ENCODE results near the gene LINGO4. TPM values are rescaled to one million over a fixed set of nuclear protein-coding genes. Genes with fewer than 3 reads are reported as not detected.
A peak's percentile ranks its signal among the peaks of the same experiment; 100 is the strongest.

The LINGO4 gene
- under 1 TPM in 1 of 2 donors, not detected in 1; 0.20 TPM for total RNA-seq
- long read RNA-seq, result 0 reads

DNA sequence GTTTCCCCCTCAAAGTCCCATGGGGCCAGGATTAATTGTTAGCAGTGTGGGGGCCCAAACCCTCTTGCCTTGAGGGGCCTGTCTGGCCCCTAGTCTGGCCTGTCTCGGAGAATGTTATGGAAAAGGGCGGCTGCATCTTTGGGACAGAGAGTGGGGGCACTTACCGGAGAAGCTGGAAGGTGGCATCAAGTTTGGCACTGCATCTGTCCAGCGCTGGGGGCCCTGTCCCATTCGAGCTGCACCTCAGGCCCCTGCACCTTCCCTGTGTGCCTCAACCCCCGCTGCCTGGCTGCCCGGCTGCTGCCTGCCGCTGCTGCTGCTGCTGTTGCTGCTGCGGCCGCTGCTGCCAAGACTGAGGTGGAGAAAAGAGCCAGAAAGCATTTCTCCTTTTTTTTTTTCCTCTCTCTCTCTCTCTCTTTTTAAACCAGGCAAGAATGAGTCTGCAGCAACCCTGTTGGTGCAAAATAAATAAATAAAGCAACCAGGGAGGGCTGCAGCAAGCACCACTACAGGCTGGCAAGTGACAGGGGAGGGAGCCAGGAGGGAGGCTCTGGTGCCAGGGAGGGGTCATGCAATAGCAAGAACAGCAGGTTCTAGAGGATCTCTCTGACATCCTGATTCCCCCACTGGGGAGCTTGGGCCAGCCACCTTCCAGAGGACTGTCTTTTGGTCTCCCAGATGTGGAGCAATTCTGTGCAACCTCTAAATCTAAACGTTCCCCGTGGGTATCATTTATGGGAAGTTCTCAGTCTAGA, at the start of gene LINGO4:
Gene LINGO4, minus strand, starts transcription at position 354 of the 755 bp plus-strand sequence. CDS start 2,715 bp downstream, outside the sequence.
- ATAC-seq (peak; percentile 19), DNase-seq (no peak)
- intact Hi-C loops (cut with DNase I, micrococcal nuclease), result no loop called here

- intact Hi-C loops (cut with DNase I, micrococcal nuclease), result no loop called here
- ATAC-seq, result no peak
- DNase-seq, result no peak
Measured at GRCh38 chr1:151854658-151855057, 49.4 kb upstream of the LINGO4 start.

- intact Hi-C loops (cut with DNase I, micrococcal nuclease), result no loop called here
- no peak for DNase-seq
Measured at GRCh38 chr1:151853411-151853943, 48.3 kb upstream of the LINGO4 start, which contains the start of gene THEM5. THEM5 (minus strand) TSS chr1:151853712; CDS start chr1:151853565, 147 bp downstream.

DNA sequence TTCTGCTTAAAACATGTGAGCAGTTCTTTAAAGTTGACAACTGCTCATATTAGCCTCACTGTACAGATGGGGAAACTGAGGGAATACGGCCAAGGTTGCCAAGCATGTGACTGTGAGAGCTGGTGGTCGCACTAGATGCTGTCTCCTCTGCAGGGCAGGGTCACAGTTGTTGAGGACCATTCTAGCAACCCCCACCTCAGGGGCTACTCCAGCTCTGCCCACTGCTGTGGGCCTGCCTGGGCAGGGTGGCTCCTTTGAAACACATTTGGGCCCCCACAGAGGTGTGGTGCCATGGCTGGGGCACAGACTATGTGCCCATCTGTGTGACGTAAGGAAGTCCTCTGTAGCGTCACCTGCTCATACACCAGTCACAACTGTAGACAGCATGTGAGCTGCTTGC, 47.5 kb upstream of the LINGO4 start:
- ATAC-seq, result no peak
- no peak for DNase-seq

More at GRCh38 chr1:151853411-151853943, 48.3 kb upstream of the LINGO4 start, which contains the start of gene THEM5:
- ATAC-seq, result no peak

GRCh38 chr1:151851886-151852285, 46.7 kb upstream of the LINGO4 start:
- intact Hi-C loops (cut with DNase I, micrococcal nuclease), result no loop called here
- DNase-seq (no peak), ATAC-seq (no peak)

More for the DNA sequence above, 47.5 kb upstream of the LINGO4 start:
- intact Hi-C loops (cut with DNase I, micrococcal nuclease), result no loop called here

- DNase-seq (no peak), ATAC-seq (no peak)
- intact Hi-C loops (cut with DNase I, micrococcal nuclease), result no loop called here
Measured at GRCh38 chr1:151849871-151850270, 44.7 kb upstream of the LINGO4 start.

- DNase-seq (no peak), ATAC-seq (no peak)
- intact Hi-C loops (cut with DNase I, micrococcal nuclease), result no loop called here
Measured at GRCh38 chr1:151849126-151849525, 43.9 kb upstream of the LINGO4 start.

GRCh38 chr1:151847867-151848596, 42.8 kb upstream of the LINGO4 start:
- intact Hi-C loops (cut with DNase I, micrococcal nuclease), result no loop called here
- ATAC-seq (no peak), DNase-seq (no peak)

DNA sequence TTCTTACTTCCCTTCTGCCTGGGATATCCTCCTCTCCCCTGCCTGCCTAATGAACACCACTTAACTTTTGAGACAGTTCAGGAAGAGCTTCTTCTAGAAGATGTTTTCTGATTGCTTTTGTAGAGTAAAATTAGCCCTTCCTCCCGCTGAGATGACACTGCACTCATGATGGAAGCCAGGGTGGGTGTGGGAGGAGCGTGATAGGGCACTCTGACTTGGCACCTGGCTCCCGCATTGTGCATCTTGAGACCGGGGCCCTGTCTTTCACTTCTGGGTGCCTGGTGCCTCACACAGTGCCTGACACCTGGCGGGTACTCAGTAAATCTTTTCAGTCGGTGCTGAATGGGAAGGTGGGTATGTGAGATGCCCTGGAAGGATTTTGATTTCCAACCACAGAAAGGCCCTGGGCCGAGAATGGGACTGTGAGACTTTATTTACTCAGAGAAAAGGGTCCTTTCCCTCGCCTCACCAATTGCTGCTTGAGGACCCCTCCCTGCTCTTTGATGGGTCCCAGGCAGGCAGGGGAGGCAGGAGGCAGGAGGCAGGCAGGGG, 41.5 kb upstream of the LINGO4 start:
- DNase-seq (no peak), ATAC-seq (no peak)
- intact Hi-C loops (cut with DNase I, micrococcal nuclease), result no loop called here

GRCh38 chr1:151846062-151846568, 40.9 kb upstream of the LINGO4 start:
- no peak for DNase-seq
- ATAC-seq, result no peak

GRCh38 chr1:151843398-151843797, 38.2 kb upstream of the LINGO4 start:
- intact Hi-C loops (cut with DNase I, micrococcal nuclease), result no loop called here
- no peak for ATAC-seq

More at GRCh38 chr1:151846062-151846568, 40.9 kb upstream of the LINGO4 start:
- intact Hi-C loops (cut with DNase I, micrococcal nuclease), result no loop called here

DNA sequence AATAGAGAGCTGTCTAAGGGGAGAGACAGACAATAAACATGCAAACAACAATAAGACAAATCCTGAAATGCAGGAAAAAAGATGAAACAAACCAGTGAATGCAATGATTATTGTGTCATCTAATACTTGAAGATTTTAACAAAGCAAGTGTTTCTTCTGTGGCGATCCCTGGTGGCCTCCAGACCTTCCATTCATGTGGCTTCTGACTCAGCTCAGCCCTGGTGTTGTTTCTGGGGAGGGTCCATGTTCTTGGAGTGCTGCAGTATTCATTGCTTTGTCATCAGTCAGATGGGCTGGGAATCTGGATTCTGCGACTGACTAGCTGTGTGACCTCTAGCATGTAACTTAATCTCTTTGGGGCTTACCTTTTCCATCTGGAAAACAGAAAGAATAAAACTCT, 35.9 kb upstream of the LINGO4 start:
- ATAC-seq (no peak), DNase-seq (no peak)
- intact Hi-C loops (cut with DNase I, micrococcal nuclease), result no loop called here

More at GRCh38 chr1:151843398-151843797, 38.2 kb upstream of the LINGO4 start:
- no peak for DNase-seq

DNA sequence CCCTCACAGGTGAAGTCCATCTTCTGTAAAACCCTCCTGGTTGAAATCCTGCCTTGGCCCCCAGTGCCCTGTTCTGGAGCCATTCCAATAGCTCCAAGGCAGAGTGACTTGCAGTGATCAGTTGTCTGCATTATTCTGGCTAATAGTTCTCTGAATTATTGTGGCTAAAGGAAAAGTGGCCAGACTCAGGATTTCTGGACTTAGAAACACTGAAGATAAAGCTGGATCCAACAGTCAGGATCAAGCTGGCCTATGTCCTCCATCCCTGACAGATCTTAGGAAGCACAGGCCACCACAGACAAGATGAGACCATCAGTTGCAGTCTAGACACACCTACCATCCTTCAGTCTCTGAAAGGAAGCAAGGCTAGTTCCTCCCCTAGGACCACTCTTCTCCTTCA, 35.2 kb upstream of the LINGO4 start:
- ATAC-seq, result no peak

DNA sequence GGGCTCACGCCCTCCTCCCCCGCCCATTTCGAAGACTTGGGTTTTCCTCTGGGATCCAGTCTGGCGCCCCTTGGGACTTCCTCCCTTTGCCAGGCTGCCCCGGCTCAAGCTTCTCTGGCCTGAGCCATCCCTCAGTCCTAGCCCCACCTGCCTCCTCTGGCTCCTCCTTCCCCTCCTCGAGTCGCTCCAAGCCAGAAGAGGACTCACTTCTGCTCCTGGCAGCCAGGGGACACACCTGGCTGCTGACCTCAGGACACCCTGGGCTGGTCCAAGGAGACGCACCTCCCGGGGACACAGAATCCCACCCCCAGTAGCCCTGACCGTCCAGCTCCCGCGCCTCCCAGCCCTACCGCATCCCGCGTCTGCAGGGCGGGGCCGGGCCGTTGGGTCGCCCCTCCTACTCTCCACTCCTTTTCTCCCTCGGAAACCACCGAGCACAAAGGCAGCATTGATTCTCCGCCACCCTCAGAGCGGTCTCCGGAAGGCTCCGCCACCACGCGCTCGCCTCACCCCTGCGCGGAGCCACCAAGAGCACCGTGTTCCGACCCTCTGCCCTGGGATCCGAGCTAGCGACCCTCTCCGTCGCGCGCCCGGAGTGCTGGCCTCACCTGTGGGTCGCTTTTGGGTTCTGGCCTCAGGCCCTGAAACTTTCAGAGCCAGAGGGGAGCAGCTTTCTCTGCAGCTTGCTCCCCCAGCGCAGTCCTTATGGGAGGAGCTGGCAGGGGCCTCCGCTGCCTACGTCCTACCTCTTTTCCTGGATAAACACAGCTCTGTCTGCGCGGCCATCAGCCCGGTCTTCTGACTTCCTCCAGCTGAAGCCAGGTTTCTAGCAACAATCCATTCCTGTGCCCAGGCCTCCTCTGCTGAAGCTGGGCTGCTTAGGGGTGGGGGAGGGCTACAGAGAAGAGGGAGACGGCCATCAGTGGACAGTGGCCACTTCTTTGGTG, 34.5 kb upstream of the LINGO4 start, which contains the start of gene C2CD4D:
Gene C2CD4D, minus strand, starts transcription at position 364 of the 947 bp plus-strand sequence. CDS start 831 bp downstream, outside the sequence.
- DNase-seq, result peak; percentile 84 to 86
- peak; percentile 79 for ATAC-seq
- intact Hi-C loops (cut with DNase I, micrococcal nuclease), result no loop called here

More for the DNA sequence above, 35.2 kb upstream of the LINGO4 start:
- no peak for DNase-seq
- intact Hi-C loops (cut with DNase I, micrococcal nuclease), result no loop called here

GRCh38 chr1:151839082-151839412, 33.8 kb upstream of the LINGO4 start:
- ATAC-seq, result no peak

GRCh38 chr1:151838222-151839081, 33.2 kb upstream of the LINGO4 start:
- DNase-seq (peak in 1 of 2 donors; percentile 35), ATAC-seq (no peak)
- intact Hi-C loops (cut with DNase I, micrococcal nuclease), result no loop called here

More at GRCh38 chr1:151839082-151839412, 33.8 kb upstream of the LINGO4 start:
- no peak for DNase-seq
- intact Hi-C loops (cut with DNase I, micrococcal nuclease), result no loop called here

GRCh38 chr1:151837884-151838221, 32.6 kb upstream of the LINGO4 start:
- peak in 1 of 2 donors; percentile 33 for DNase-seq
- intact Hi-C loops (cut with DNase I, micrococcal nuclease), result no loop called here
- ATAC-seq, result no peak
